Measurements from ENCODE around the gene COPS8. TPM values are rescaled to one million over a fixed set of nuclear protein-coding genes. Genes with fewer than 3 reads are reported as not detected.

COPS8 gene
- total and polyA plus RNA-seq, 2 of the 4 experiments (the other 2 are of a cell fraction), result 47.0 to 64.9 TPM

GRCh38 chr2:237091779-237092436, 6.2 kb downstream of the COPS8 start:
- H4K8ac ChIP-seq (ENCODE audit: low read depth in 2 of 2, low read length in 2 of 2), result no peak overlapping the region
- peak overlapping the region; percentile 1; the same call in 1 of the 2 replicates for H2BK20ac ChIP-seq (ENCODE audit: low read depth, low read length)
- H4K20me1 ChIP-seq (ENCODE audit: insufficient read depth, low read length), result no peaks in the 10 kb centered on the region
- CTCF ChIA-PET, result interaction anchor here (0.6 to 0.8 kb wide), 2 partner anchors 322 to 329 kb away, joined by 3 read pairs; partner anchors contain the start of gene COL6A3
- H2AK9ac ChIP-seq (replicated peaks; ENCODE audit: low read depth, low read length, poor library complexity), result peak overlapping the region; percentile 39
- peaks cover 23 to 48% of the 10 kb centered on the region in 2 experiments for H3K79me1 ChIP-seq (ENCODE audit: low read depth in 1 of 2, low read length in 2 of 2)
- H3K4me1 ChIP-seq (ENCODE audit: control insufficient read depth, insufficient read depth, low read length), result peaks cover 15% of the 10 kb centered on the region
- H3K27me3 ChIP-seq (ENCODE audit: control insufficient read depth, insufficient read depth, low read length), result no peaks in the 10 kb centered on the region
- no peak overlapping the region for H3K9ac ChIP-seq (ENCODE audit: low read depth, low read length)
- DNase-seq (peak; percentile 69), ATAC-seq (ENCODE audit: low read depth) (peak; percentile 15)
- peak overlapping the region; percentile 16; the same call in 1 of the 2 replicates for H3K27ac ChIP-seq (ENCODE audit: insufficient read depth, low read length)
- H3K4me2 ChIP-seq (ENCODE audit: low read depth, low read length), result no peak overlapping the region
- no peak overlapping the region for H2BK5ac ChIP-seq (ENCODE audit: low read depth, low read length, poor library complexity, severe bottlenecking)
- dilution Hi-C loops (cut with HindIII; ENCODE audit: low sequenced_read_pairs, unreplicated experiment) (no loop called here), in situ Hi-C loops (cut with MboI; ENCODE audit: low sequenced_read_pairs) (loop anchor here (25.0 kb wide), 1 partner anchor 1455 kb away; no protein-coding TSS in a partner anchor), intact Hi-C loops (cut with micrococcal nuclease) (loop anchor here (2.0 to 10.0 kb wide), 3 partner anchors 223 to 653 kb away; no protein-coding TSS in a partner anchor)
- no peak overlapping the region for H3K56ac ChIP-seq (ENCODE audit: extremely low read depth, insufficient read depth, low read length)
- peaks cover 17% of the 10 kb centered on the region for H3K36me3 ChIP-seq (ENCODE audit: control insufficient read depth, insufficient read depth, low read length)
- H3K4ac ChIP-seq (ENCODE audit: low read depth, low read length), result no peak overlapping the region
- no peak overlapping the region for H3K18ac ChIP-seq (ENCODE audit: low read depth, low read length)
- H3K9me3 ChIP-seq (ENCODE audit: control insufficient read depth, insufficient read depth, low read length), result no peaks in the 10 kb centered on the region
- H3K14ac ChIP-seq (replicated peaks; ENCODE audit: low read depth, low read length), result no peak overlapping the region
- POLR2A ChIA-PET (ENCODE audit: unreplicated experiment), result no interaction called here
- no peak overlapping the region for H2AFZ ChIP-seq (replicated peaks; ENCODE audit: low read length, poor library complexity)
- H2BK120ac ChIP-seq (ENCODE audit: low read depth, low read length), result no peak overlapping the region
- H3K4me3 ChIP-seq (ENCODE audit: insufficient read depth, low read depth, low read length), result no peak overlapping the region
- H2AK5ac ChIP-seq (ENCODE audit: low read depth, low read length), result peak overlapping the region; percentile 77; the same call in 1 of the 2 replicates
- no peak overlapping the region for H4K5ac ChIP-seq (ENCODE audit: low read depth, low read length)
- no peak overlapping the region for H2BK15ac ChIP-seq (ENCODE audit: low read depth, low read length)
- peaks cover 6% of the 10 kb centered on the region for H3K9me1 ChIP-seq (ENCODE audit: insufficient read depth, low read length)
- no peak overlapping the region for H3K23ac ChIP-seq (ENCODE audit: low read depth, low read length)
- whole genome bisulfite sequencing, 2 experiments (ENCODE audit: extremely low coverage in 2 of 2, insufficient read length in 1 of 2), result 67% methylated on average over 1 of the region's 7 CpGs; no CpG with 5 or more reads in 1 of the 2 experiments
- H4K91ac ChIP-seq (ENCODE audit: insufficient read depth, low read depth, low read length), result no peak overlapping the region
- no TSS peak for BruUV-seq (replicated peaks)
- TF ChIP-seq RAD21 (IDR thresholded peaks at IDR 0.05; ENCODE audit: low read length) (no peak), MAFK (IDR thresholded peaks at IDR 0.05; ENCODE audit: low read depth, low read length) (no peak), ELK1 (IDR thresholded peaks at IDR 0.05; ENCODE audit: borderline replicate concordance, low read depth, low read length) (no peak), POLR2A (IDR thresholded peaks at IDR 0.05; ENCODE audit: low read depth, low read length) (no peak), RFX5 (IDR thresholded peaks at IDR 0.05; ENCODE audit: low read depth, low read length) (no peak), RCOR1 (IDR thresholded peaks at IDR 0.05; ENCODE audit: insufficient replicate concordance, low read length) (no peak), CHD1 (IDR thresholded peaks at IDR 0.05; ENCODE audit: low read depth, low read length) (no peak), FOS (IDR thresholded peaks at IDR 0.05; ENCODE audit: low read depth, low read length) (no peak), CEBPB (IDR thresholded peaks at IDR 0.05; ENCODE audit: low read depth, low read length) (peak; percentile 86), SMC3 (IDR thresholded peaks at IDR 0.05; ENCODE audit: low read depth, low read length) (no peak), CTCF (conservative IDR thresholded peaks at IDR 0.05; ENCODE audit: low read depth, low read length) (no peak), NFE2L2 (IDR thresholded peaks at IDR 0.05; ENCODE audit: low read depth, low read length) (0 out of 2 replicates have a peak, but pooled peaks have one; percentile 13), BHLHE40 (IDR thresholded peaks at IDR 0.05; ENCODE audit: low read depth, low read length) (0 out of 2 replicates have a peak, but pooled peaks have one; percentile 6), MXI1 (IDR thresholded peaks at IDR 0.05; ENCODE audit: borderline replicate concordance, low read depth, low read length) (no peak)
- TF ChIP-seq, protein P1, sequence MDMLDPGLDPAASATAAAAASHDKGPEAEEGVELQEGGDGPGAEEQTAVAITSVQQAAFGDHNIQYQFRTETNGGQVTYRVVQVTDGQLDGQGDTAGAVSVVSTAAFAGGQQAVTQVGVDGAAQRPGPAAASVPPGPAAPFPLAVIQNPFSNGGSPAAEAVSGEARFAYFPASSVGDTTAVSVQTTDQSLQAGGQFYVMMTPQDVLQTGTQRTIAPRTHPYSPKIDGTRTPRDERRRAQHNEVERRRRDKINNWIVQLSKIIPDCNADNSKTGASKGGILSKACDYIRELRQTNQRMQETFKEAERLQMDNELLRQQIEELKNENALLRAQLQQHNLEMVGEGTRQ (IDR thresholded peaks at IDR 0.05; ENCODE audit: low read depth, low read length), result no peak
